Tibial artery (tissue), 4 donors: ENCODE data around the gene SLC24A3.

Source experiments
- DNase-seq, 2 donors: peaks; one replicate each; pipeline ENCODE4 v3.0.0-alpha.2; 2019
- H3K27ac ChIP-seq, 2 donors: fragments of 200-600 bp; sonication (generic) in 1 of 2; 1 replicate in 1 of 2; 2 replicates in 1 of 2; pipeline ENCODE4 v1.5.1; 2018 to 2019; ENCODE audit warnings: mild to moderate bottlenecking in 1 of 2
- H3K27me3 ChIP-seq, 2 donors: fragments of 200-600 bp; sonication (generic) in 1 of 2; one replicate each; pipeline versions ENCODE4 v1.5.1 to v1.6.0; 2016 to 2019
- H3K36me3 ChIP-seq, 3 donors: fragments of 200-600 bp; sonication (generic) in 2 of 3; one replicate each; pipeline ENCODE4 v1.5.1; 2016 to 2019; ENCODE audit warnings: mild to moderate bottlenecking in 2 of 3
- H3K4me1 ChIP-seq, 4 donors: fragments of 200-600 bp; sonication (generic) in 2 of 4; 1 replicate in 3 of 4; 2 replicates in 1 of 4; pipeline ENCODE4 v1.5.1; 2016 to 2019
- H3K4me3 ChIP-seq, 2 donors: fragments of 200-600 bp; sonication (generic) in 1 of 2; 1 replicate in 1 of 2; 2 replicates in 1 of 2; pipeline ENCODE4 v1.5.1; 2018 to 2019; ENCODE audit warnings: mild to moderate bottlenecking in 2 of 2
- H3K9me3 ChIP-seq, 3 donors: fragments of 200-600 bp; sonication (generic) in 1 of 3; one replicate each; pipeline ENCODE4 v1.5.1; 2016 to 2019
- CTCF ChIP-seq, 2 experiments: fragments of 200-600 bp in 1 of 2; fragments of 450-650 bp in 1 of 2; IDR thresholded peaks; one replicate each; pipeline ENCODE4 v1.5.1; 2017 to 2019; ENCODE audit warnings: antibody characterized with exemption in 2 of 2, mild to moderate bottlenecking in 1 of 2, moderate library complexity in 1 of 2
- intact Hi-C: fragments of 100-400 bp; cut with DNase I; formaldehyde crosslinking; loops from one replicate; pipeline ENCODE4 v1.15.0; 2023; ENCODE audit warnings: low total_unique reads

The SLC24A3 gene

GRCh38 chr20:19519466-19519865 is 307.0 kb downstream of the SLC24A3 start:
- no peak for DNase-seq
- no peaks in the 10 kb centered on the region for H3K9me3 ChIP-seq
- intact Hi-C loops: no loop called here
- H3K27ac ChIP-seq: no peak overlapping the region
- no peaks in the 10 kb centered on the region for H3K4me1 ChIP-seq
- TF ChIP-seq CTCF (IDR thresholded peaks at IDR 0.05): no peak
- no peak overlapping the region for H3K4me3 ChIP-seq
- peaks cover 0 to 7% (median 6%) of the 10 kb centered on the region in 3 donors for H3K36me3 ChIP-seq
- no peaks in the 10 kb centered on the region for H3K27me3 ChIP-seq

- Histone ChIP-seq H3K4me3 (no peak overlapping the region), H3K27me3 (no peaks in the 10 kb centered on the region), H3K36me3 (peaks cover 0 to 7% (median 6%) of the 10 kb centered on the region in 3 donors), H3K27ac (no peak overlapping the region), H3K9me3 (no peaks in the 10 kb centered on the region), H3K4me1 (no peaks in the 10 kb centered on the region)
- TF ChIP-seq CTCF (IDR thresholded peaks at IDR 0.05): no peak
- no peak for DNase-seq
- intact Hi-C loops: no loop called here
These were observed 307.8 kb downstream of the SLC24A3 start for GRCh38 chr20:19520261-19520660.

- no peaks in the 10 kb centered on the region for H3K4me1 ChIP-seq
- no peak for TF ChIP-seq CTCF (IDR thresholded peaks at IDR 0.05)
- no peak overlapping the region for H3K27ac ChIP-seq
- intact Hi-C loops: no loop called here
- H3K9me3 ChIP-seq: no peaks in the 10 kb centered on the region
- no peaks in the 10 kb centered on the region for H3K27me3 ChIP-seq
- no peak overlapping the region for H3K4me3 ChIP-seq
- no peak for DNase-seq
- H3K36me3 ChIP-seq: peaks cover 0 to under 1% (median 0%) of the 10 kb centered on the region in 3 donors
These were observed 309.8 kb downstream of the SLC24A3 start for GRCh38 chr20:19522071-19522801.

- no peak for TF ChIP-seq CTCF (IDR thresholded peaks at IDR 0.05)
- intact Hi-C loops: no loop called here
These were observed 310.6 kb downstream of the SLC24A3 start for GRCh38 chr20:19522836-19523590.

GRCh38 chr20:19524691-19525090 is 312.2 kb downstream of the SLC24A3 start:
- H3K4me3 ChIP-seq: no peak overlapping the region
- no peak for DNase-seq
- no peak overlapping the region for H3K27ac ChIP-seq
- no peaks in the 10 kb centered on the region for H3K9me3 ChIP-seq
- no peaks in the 10 kb centered on the region for H3K36me3 ChIP-seq
- intact Hi-C loops: no loop called here
- TF ChIP-seq CTCF (IDR thresholded peaks at IDR 0.05): no peak
- no peaks in the 10 kb centered on the region for H3K4me1 ChIP-seq
- no peaks in the 10 kb centered on the region for H3K27me3 ChIP-seq

More at GRCh38 chr20:19522836-19523590, 310.6 kb downstream of the SLC24A3 start:
- no peak for DNase-seq
- no peak overlapping the region for H3K27ac ChIP-seq
- H3K4me1 ChIP-seq: no peaks in the 10 kb centered on the region
- no peaks in the 10 kb centered on the region for H3K36me3 ChIP-seq
- H3K9me3 ChIP-seq: no peaks in the 10 kb centered on the region
- no peak overlapping the region for H3K4me3 ChIP-seq
- no peaks in the 10 kb centered on the region for H3K27me3 ChIP-seq
